ENCODE data around the gene BNIP5.

The BNIP5 gene

DNA sequence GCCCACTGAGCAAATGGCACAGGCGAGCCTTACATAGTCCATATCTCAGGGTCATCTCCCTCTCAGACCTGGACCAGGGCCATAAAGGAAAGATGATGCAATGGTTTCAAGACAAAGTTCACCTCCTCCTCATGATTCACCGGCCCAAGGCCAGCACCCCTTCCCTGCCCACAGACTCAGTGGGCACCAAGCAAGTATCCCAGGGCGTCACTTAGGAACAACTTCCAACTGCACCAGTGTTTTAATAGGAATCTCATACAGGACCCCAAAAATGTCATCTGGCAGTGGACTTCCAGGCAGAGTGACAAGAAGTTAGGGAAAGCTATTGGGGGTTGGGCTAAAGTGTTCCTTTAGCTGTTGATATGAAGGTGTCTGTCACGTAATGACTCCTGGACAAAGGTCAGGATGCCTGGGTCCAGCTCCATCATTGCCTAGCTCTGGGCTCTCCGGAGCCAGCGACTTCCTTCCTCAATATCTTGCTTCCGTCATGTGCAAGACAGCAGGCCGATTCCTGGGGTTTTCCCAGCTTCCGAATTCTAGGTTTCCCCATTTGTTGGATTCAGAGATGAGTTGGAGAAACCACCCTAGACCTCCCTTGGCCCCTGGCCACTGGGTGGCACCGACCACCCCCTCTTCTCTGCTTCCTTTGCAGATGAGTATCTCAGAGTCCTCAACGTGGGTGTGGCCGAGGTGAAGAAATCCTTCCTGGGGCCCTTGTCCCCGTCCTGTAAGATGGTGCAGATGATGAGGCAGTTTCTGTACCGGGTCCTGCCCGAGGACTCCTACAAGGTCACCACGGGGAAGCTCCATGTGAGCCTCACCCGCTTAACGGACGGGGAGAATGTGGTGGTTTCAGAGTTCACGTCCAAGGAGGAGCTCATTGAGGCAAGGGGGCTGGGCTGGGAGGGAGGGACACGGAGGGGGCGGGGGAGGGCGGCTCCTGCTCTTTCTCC is 45.7 kb downstream of the BNIP5 start:
- no peak for DNase-seq (ENCODE audit: low read depth)
- H3K4me3 ChIP-seq (ENCODE audit: control insufficient read depth, low read depth, low read length), result no peak overlapping the region
- TF ChIP-seq, protein P1, sequence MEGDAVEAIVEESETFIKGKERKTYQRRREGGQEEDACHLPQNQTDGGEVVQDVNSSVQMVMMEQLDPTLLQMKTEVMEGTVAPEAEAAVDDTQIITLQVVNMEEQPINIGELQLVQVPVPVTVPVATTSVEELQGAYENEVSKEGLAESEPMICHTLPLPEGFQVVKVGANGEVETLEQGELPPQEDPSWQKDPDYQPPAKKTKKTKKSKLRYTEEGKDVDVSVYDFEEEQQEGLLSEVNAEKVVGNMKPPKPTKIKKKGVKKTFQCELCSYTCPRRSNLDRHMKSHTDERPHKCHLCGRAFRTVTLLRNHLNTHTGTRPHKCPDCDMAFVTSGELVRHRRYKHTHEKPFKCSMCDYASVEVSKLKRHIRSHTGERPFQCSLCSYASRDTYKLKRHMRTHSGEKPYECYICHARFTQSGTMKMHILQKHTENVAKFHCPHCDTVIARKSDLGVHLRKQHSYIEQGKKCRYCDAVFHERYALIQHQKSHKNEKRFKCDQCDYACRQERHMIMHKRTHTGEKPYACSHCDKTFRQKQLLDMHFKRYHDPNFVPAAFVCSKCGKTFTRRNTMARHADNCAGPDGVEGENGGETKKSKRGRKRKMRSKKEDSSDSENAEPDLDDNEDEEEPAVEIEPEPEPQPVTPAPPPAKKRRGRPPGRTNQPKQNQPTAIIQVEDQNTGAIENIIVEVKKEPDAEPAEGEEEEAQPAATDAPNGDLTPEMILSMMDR (IDR thresholded peaks at IDR 0.05; ENCODE audit: control insufficient read depth, insufficient read depth, low read depth, low read length, missing control alignments), result no peak

DNA sequence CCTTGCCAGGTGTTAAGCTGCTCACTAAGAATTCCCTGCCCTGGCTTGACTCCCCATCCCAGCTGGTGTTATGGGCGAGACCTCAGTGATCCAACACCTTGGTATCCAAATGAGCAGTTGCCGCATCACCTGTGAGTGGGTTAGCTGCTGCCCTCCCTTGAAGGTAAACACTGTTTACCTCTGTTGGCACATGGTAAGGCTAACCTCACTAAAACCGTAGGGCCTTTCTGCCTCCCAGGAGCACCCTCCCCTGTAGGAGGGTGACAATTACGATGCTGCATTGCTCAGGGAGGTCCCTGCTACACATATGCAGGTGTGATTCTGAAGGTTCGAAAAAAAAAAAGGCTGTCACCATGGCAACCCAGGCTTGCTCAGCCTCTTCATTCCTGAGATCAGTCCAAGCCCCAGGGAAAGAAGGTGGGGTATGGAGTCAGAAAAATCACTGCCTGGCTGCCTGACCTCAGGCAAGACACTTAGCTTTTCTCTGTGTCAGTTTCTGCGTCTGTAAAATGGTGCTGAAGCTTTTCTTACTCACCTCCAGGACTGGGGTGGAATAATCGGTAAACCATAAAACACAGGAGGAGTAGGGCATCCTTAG is 47.3 kb downstream of the BNIP5 start:
- no peak for DNase-seq (ENCODE audit: low read depth)
- TF ChIP-seq, protein P1 (IDR thresholded peaks at IDR 0.05; ENCODE audit: control insufficient read depth, insufficient read depth, low read depth, low read length, missing control alignments), result no peak
- no peak overlapping the region for H3K4me3 ChIP-seq (ENCODE audit: control insufficient read depth, low read depth, low read length)

DNA sequence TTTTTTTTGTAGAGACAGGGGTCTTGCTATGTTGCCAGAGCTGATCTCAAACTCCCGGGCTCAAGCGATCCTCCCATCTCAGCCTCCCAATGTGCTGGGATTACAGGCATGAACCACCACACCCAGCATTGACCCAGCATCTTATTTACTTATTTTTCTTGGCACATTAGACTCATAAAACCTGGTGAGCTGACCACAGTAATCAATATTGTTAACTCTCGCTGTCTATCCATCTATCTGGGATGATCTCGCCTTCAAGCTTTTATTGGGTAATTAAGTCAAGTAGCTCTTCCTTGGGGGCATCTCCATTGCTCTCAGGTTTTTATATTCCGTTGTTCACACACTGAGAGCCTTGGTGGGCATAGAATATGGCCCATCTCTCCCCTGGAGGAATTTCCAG is 49.8 kb downstream of the BNIP5 start:
- H3K4me3 ChIP-seq (ENCODE audit: control insufficient read depth, low read depth, low read length), result no peak overlapping the region
- no peak for DNase-seq (ENCODE audit: low read depth)
- TF ChIP-seq, protein P1 (IDR thresholded peaks at IDR 0.05; ENCODE audit: control insufficient read depth, insufficient read depth, low read depth, low read length, missing control alignments), result no peak

DNA sequence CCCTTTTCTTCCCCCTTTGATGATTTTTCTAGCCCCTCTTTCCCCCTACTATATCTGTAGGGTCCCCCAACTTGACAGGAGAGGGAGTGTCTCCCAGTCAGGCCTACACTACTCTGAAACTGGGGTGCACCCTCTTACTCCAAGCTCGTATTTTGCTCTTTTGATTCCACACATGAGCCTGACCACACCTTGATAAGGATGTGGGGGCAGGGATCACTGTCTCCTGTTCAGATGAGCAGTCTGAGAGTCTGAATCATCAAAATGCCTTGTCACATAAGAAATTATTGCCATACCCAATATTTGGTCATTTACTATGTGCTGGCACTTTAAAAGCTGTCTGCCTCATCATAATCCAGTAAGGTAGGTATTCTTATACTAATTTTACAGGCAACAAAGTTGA is 50.9 kb downstream of the BNIP5 start:
- TF ChIP-seq, protein P1 (IDR thresholded peaks at IDR 0.05; ENCODE audit: control insufficient read depth, insufficient read depth, low read depth, low read length, missing control alignments), result no peak
- no peak for DNase-seq (ENCODE audit: low read depth)
- no peak overlapping the region for H3K4me3 ChIP-seq (ENCODE audit: control insufficient read depth, low read depth, low read length)

DNA sequence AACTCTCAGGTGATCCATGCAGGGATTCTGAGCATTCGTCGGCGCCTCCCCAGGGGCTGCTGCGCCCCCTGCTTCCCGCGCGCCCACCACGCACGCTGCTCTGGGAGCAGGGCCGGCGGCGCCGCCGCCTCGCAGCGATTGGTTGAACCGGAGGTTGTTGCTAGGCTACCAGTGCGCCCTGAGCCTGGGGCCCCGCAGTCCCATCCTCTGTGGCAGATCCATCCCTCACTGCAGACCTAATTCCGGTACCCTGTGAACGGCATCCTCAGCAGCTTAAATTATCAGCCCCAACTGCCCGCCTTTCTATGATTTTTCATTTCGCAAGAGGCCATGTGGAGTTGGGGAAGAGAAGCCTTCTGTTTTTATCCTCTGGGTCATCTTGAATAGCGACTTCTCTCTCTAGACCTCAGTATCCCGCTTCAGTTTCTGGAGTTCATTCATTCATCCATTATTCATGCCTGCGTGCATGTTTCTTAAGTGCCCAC is 51.5 kb downstream of the BNIP5 start:
- no peak overlapping the region for H3K4me3 ChIP-seq (ENCODE audit: control insufficient read depth, low read depth, low read length)
- TF ChIP-seq, protein P1 (IDR thresholded peaks at IDR 0.05; ENCODE audit: control insufficient read depth, insufficient read depth, low read depth, low read length, missing control alignments), result no peak
- no peak for DNase-seq (ENCODE audit: low read depth)

DNA sequence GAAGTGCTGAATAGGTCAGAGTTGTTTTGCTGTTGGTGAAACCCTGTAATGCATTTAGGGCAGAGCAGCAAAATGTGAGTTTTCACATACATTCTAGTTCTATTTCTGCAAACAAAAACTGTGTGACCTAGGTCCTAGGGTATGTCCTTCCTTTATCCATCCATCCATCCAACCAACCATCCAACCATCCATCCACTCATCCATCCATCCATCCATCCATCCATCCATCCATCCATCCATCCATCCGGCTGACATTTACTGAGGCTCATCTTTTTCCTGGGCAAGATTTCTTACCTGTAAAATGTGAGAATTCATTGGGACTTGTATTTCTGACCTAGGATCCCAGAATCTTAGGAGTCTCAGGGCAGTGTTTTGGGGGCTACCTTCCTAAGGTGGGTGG is 52.3 kb downstream of the BNIP5 start:
- H3K4me3 ChIP-seq (ENCODE audit: control insufficient read depth, low read depth, low read length), result no peak overlapping the region
- TF ChIP-seq, protein P1 (IDR thresholded peaks at IDR 0.05; ENCODE audit: control insufficient read depth, insufficient read depth, low read depth, low read length, missing control alignments), result no peak

More for the DNA sequence above, 52.3 kb downstream of the BNIP5 start:
- DNase-seq (ENCODE audit: low read depth), result no peak
